Kidney tubule cell (primary cell): Measurements from ENCODE around the gene BST2.

ENCODE experiments used
- DNase-seq: peaks from one replicate; pipeline ENCODE4 v3.0.0-alpha.2; 2018; ENCODE audit warnings: low spot score

Gene BST2, protein sequence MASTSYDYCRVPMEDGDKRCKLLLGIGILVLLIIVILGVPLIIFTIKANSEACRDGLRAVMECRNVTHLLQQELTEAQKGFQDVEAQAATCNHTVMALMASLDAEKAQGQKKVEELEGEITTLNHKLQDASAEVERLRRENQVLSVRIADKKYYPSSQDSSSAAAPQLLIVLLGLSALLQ

DNA sequence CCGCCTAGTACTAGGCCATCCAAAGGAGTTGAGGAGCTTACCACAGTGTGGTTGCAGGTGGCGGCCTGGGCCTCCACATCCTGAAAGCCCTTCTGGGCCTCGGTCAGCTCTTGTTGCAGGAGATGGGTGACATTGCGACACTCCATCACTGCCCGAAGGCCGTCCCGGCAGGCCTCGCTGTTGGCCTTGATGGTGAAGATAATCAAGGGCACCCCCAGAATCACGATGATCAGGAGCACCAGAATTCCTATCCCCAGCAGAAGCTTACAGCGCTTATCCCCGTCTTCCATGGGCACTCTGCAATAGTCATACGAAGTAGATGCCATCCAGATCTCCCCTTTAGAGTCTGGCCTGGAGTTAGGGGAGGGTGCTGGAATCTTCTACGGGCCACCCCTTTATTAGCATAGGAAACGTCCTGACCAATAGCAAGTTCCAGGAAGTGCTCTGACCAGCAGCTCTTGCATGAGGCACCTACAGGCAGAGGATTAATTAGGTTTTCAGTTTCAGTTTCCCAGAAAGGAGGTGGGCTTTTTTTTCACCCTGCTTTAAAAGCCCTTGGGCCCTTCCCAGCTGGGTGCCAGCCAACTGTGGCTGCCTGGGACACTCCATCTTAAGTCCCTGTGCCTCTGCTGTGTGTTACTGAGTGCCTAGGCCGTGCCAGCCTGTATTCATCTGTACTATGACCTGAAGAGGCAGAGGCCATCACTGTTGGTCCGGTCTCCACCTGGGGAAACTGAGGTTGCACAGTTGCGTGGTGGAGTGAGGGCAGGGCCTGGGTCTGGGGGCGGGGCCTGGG is at the start of gene BST2:
Gene BST2 (minus strand): TSS at position 381 of the 796 bp plus-strand sequence. CDS start 55 bp downstream, at position 326.
- peak; percentile 75 for DNase-seq

- no peak for DNase-seq
Observed at GRCh38 chr19:17454576-17455071, 49.2 kb upstream of the BST2 start.

- no peak for DNase-seq
Observed at GRCh38 chr19:17451820-17452219, 46.4 kb upstream of the BST2 start.

DNA sequence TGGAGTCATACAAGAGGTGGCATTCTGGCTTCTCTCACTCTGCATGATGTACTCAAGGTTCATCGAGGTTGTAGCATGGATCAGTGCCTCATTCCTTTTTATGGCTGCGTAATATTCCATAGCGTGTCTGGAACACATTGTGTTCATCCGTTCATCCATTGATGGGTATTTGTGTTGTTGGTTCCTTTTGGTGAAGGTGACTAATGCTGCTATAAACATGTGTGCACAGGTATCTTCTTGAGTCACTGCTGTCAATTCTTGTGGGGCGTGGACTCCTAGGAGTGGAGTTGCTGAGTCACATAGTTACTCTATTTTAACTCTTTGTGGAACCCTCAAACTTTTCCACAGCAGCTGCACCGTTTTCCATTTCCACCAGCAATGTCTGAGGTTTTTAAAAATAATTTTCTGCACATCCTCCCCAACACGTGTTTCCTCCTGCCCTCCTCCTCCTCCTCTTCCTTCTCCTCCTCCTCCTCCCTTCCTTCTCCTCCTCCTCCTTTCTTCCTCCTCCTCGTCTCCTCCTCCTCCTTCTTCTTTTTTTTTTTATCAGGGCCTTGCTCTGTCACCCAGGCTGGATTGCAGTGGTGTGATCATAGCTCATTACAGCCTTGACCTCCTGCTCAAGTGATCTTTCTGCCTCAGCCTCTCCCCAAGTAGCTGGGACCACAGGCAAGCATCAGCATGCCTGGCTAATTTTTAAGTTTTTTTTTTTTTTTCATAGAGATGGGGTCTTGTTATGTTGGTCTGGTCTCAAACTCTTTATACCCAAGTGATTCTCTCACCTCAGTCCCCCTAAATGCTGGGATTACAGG is 45.0 kb upstream of the BST2 start:
- peak; percentile 86 for DNase-seq

- DNase-seq = no peak
Observed at GRCh38 chr19:17448131-17448967, 42.9 kb upstream of the BST2 start, which contains the start of gene TMEM221. TSS of gene TMEM221 (minus strand) at chr19:17448668. CDS start at chr19:17448462, 206 bp downstream.

DNA sequence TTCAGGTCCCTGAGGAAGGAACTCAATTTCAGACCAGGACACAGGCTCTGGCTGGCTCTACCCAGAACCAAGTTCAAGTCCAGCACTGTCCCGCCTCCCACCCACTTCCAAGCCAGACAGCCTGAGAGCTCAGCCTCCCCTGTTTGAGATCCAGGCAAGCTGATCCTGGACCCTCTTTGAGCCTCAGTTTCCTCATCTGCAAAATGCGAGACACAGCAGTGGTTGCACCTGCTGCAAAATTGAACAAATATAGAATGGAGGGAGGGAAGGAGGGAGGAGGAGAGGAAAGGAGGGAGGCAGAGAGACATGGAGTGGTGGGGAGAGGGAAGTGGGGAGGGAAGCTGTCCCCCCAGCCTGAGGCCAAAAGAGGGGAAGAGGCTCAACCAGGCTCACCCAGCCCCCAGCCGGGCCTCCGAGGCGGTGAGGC is 42.3 kb upstream of the BST2 start:
- DNase-seq = no peak

GRCh38 chr19:17445526-17446165 is 40.2 kb upstream of the BST2 start:
- no peak for DNase-seq

GRCh38 chr19:17441241-17442021 is 36.0 kb upstream of the BST2 start:
- DNase-seq = peak; percentile 47

DNA sequence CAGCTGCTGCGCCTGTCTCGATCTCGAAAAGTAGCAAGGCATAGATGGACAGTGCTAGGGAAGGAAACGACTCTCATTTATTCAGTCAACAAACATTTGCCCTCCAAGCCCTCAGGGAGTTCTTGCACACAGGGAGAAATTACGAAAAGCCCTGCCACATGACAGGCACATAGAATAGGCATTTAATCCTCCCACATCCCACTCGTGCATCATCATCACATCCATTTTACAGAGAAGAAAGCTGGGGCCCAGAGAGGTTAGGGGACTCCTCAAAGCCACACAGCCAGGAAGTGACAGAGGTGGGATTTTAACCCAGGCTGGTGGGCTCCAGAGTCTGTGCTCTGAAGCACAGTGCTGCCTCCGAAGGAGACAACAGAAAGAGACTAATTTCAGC is 31.4 kb upstream of the BST2 start:
- no peak for DNase-seq

- DNase-seq = no peak
Observed at GRCh38 chr19:17436094-17436873, 30.9 kb upstream of the BST2 start.

- DNase-seq = no peak
Observed at GRCh38 chr19:17435218-17435617, 29.8 kb upstream of the BST2 start.

DNA sequence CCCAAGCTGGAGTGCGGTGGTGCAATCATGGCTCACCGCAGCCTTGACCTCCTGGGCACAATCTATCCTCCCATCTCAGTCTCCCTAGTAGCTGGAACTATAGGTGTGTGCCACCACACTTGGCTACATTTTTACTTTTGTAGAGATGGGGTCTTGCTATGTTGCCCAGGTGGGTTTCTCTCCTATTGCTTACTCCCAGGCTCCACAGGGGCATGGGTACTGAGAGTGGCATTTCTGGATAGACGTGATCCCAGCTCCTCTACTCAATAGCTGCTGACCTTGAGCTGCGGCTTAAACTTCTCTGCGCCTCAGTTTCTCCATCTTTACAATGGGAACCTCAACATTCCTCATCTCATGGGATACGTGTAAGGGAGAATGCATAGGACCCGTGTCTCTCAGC is 26.0 kb upstream of the BST2 start:
- DNase-seq = no peak

GRCh38 chr19:17429641-17430113 is 24.2 kb upstream of the BST2 start:
- peak; percentile 19 for DNase-seq

DNA sequence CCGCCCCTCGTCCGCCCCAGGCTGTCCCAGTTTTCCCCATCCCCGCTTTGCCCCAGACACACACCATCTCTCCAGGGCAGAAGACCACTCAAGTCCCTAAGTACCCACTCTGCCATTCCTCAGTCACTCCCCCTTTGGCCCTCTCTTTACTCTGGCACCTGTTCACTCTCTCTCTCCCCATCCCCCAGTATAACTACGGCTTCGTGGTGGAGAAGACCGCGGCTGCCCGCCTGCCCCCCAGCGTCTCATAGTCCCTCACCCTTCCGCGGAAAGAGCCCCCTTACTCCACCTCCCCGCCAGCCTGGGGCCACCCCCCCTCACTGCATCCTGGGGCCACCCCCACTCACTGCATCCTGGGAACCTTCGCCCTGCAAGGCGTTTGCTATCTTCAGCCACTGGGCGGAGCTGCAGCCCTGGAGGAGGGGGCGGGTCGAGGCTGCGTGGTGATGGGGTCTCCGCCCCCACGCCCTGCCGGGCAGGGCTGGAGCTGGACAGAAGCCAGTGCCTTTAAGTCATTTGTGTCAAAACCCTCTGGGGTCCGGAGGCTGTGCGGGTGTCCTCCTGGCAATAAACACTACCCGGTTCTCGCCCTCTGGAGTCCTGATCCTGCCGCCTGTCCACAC is 19.4 kb upstream of the BST2 start:
- DNase-seq = peak; percentile 21

GRCh38 chr19:17423429-17424208 is 18.2 kb upstream of the BST2 start:
- DNase-seq = no peak

DNA sequence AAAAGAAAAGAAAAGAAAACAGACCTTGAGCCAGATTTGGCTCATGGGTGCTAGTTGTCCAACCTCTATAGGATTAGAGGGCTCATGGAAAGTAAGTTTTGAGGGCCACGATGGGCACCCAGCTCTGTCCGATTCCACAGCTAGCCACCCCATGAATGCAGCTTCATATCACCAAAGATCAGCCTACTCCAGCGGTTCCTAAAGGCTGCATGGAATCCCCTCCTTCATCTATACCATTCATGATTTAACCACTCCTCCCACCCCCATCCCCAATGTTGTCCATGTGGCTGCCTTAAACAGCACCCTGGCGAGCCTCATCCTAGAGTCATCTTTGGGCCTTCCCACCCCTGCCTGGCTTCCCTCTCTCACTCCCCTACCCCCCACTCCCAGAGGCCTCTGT is 16.5 kb upstream of the BST2 start:
- DNase-seq = no peak

DNA sequence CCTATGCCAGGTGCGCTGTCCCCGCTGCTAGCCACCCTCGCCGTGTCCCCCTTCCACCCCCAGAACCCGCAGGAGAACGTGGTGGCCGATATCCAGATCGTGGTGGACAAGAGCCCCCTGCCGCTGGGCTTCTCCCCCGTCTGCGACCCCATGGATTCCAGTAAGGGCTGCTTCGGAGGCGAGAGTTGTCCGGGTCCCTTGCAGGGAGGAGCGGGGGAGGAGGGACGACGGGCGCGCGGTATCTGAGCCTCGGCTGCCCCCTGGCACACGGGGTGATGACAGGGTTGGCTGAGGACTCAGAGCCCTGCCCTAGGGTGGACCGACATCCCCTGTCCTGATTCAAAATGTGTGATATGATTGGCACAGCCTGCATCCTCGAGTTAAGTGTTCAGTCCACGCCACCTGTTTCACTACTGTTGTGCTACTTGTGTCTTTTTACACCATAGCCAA is 15.1 kb upstream of the BST2 start:
- DNase-seq = no peak
